Erythroblast (primary cell): ENCODE measurements around the gene GDAP2.
A peak's percentile ranks its signal among the peaks of the same experiment; 100 is the strongest.
"Not testable (repeated sequence)": the region's sequence is repeated elsewhere in the genome, so short reads cannot be mapped to it uniquely, and the experiment has no call there.

Experiments
- DNase-seq, 2 experiments: peaks; one replicate each; lab custom pipeline; 2025; lab: John Stamatoyannopoulos, UW
- GATA1 ChIP-seq: IDR thresholded peaks from 2 replicates; pipeline ENCODE4 v1.6.1; 2011; ENCODE audit warnings: low read depth, mild to moderate bottlenecking, control low read depth, low read length, moderate library complexity
- POLR2A ChIP-seq: IDR thresholded peaks from 2 replicates; pipeline ENCODE4 v1.6.1; 2011; ENCODE audit warnings: mild to moderate bottlenecking, low read length

GDAP2 gene

GRCh38 chr1:117928881-117929342 is 509 bp downstream of the GDAP2 start:
- TF ChIP-seq GATA1 (no peak), POLR2A (no peak)
- peak; percentile 66 to 72 for DNase-seq

GRCh38 chr1:117925981-117926380 is 3.4 kb downstream of the GDAP2 start:
- no peak for DNase-seq

GRCh38 chr1:117922717-117923116 is 6.7 kb downstream of the GDAP2 start:
- not testable (repeated sequence) for DNase-seq

More at GRCh38 chr1:117925981-117926380, 3.4 kb downstream of the GDAP2 start:
- TF ChIP-seq POLR2A = no peak
- no peak for TF ChIP-seq GATA1

- no peak for DNase-seq
- TF ChIP-seq GATA1 = no peak
- TF ChIP-seq POLR2A = no peak
These were observed 7.4 kb downstream of the GDAP2 start for GRCh38 chr1:117921991-117922390.

GRCh38 chr1:117919376-117919775 is 10.0 kb downstream of the GDAP2 start:
- no peak for DNase-seq

GRCh38 chr1:117911051-117911450 is 18.4 kb downstream of the GDAP2 start:
- TF ChIP-seq POLR2A = no peak
- no peak for TF ChIP-seq GATA1

More at GRCh38 chr1:117919376-117919775, 10.0 kb downstream of the GDAP2 start:
- TF ChIP-seq POLR2A (no peak), GATA1 (no peak)

GRCh38 chr1:117905019-117905418 is 24.4 kb downstream of the GDAP2 start:
- DNase-seq = no peak
- no peak for TF ChIP-seq GATA1
- TF ChIP-seq POLR2A = no peak

More at GRCh38 chr1:117911051-117911450, 18.4 kb downstream of the GDAP2 start:
- DNase-seq = no peak

GRCh38 chr1:117904485-117904884 is 24.9 kb downstream of the GDAP2 start:
- no peak for TF ChIP-seq POLR2A
- no peak for TF ChIP-seq GATA1
- DNase-seq = no peak

- DNase-seq = no peak
These were observed 26.5 kb downstream of the GDAP2 start for GRCh38 chr1:117902944-117903343.

GRCh38 chr1:117899801-117900200 is 29.6 kb downstream of the GDAP2 start:
- no peak for TF ChIP-seq GATA1
- no peak for DNase-seq

More at GRCh38 chr1:117902944-117903343, 26.5 kb downstream of the GDAP2 start:
- TF ChIP-seq GATA1 (no peak), POLR2A (no peak)

- DNase-seq = no peak
- TF ChIP-seq POLR2A = no peak
- no peak for TF ChIP-seq GATA1
These were observed 31.9 kb downstream of the GDAP2 start for GRCh38 chr1:117897551-117897950.

- TF ChIP-seq POLR2A (no peak), GATA1 (no peak)
- DNase-seq = peak; percentile 69 to 85
These were observed 33.8 kb downstream of the GDAP2 start for GRCh38 chr1:117895482-117896114.

- TF ChIP-seq POLR2A (no peak), GATA1 (no peak)
- DNase-seq = no peak
These were observed 35.3 kb downstream of the GDAP2 start for GRCh38 chr1:117894078-117894477.

- DNase-seq = no peak
- no peak for TF ChIP-seq GATA1
These were observed 36.9 kb downstream of the GDAP2 start for GRCh38 chr1:117892512-117892911.

GRCh38 chr1:117890452-117890851 is 39.0 kb downstream of the GDAP2 start:
- no peak for DNase-seq
- TF ChIP-seq GATA1 (no peak), POLR2A (no peak)
